ENCODE data around the gene ACVR1B. TPM values are rescaled to one million over a fixed set of nuclear protein-coding genes. Genes with fewer than 3 reads are reported as not detected.
A peak's percentile ranks its signal among the peaks of the same experiment; 100 is the strongest.

Gene ACVR1B
- total and polyA plus RNA-seq, 2 donors (not counting 1 experiment from before 2014, with no cell fraction given), result 3.4 to 10.6 TPM

GRCh38 chr12:52038447-52038846, 86.9 kb downstream of the ACVR1B start:
- ATAC-seq (ENCODE audit: low read depth), result no peak
- Mint-ChIP-seq H3K4me3 (peak overlapping the region; percentile 76), H3K27ac (peak overlapping the region; percentile 44), H3K9me3 (ENCODE audit: insufficient read depth) (no peaks in the 10 kb centered on the region), H3K27me3 (no peaks in the 10 kb centered on the region), H3K4me1 (peaks cover 76% of the 10 kb centered on the region)
- peaks cover 12% of the 10 kb centered on the region for H3K79me2 ChIP-seq (ENCODE audit: control insufficient read depth, insufficient read depth, low read length)
- peaks cover 0 to 2% (median 0%) of the 10 kb centered on the region in 4 experiments for H3K27me3 ChIP-seq (replicated peaks in 1 of 4; ENCODE audit: control extremely low read depth in 1 of 4, control insufficient read depth in 3 of 4, insufficient read depth in 4 of 4, low read length in 3 of 4)
- 87% methylated on average over 6 of the region's 6 CpGs for WGBS (ENCODE audit: insufficient coverage)
- intact Hi-C loops (cut with micrococcal nuclease), result no loop called here
- no peak for DNase-seq
- peaks cover 42 to 68% of the 10 kb centered on the region in 2 donors for H3K4me1 ChIP-seq (ENCODE audit: control insufficient read depth in 2 of 2, insufficient read depth in 2 of 2, low read length in 2 of 2)
- H2AFZ ChIP-seq (ENCODE audit: insufficient read depth, low read depth, low read length, poor library complexity, severe bottlenecking), result no peak overlapping the region
- H3K4me2 ChIP-seq (replicated peaks; ENCODE audit: low read depth, low read length, poor library complexity, severe bottlenecking), result no peak overlapping the region
- no peak overlapping the region for H3K27ac ChIP-seq (ENCODE audit: low read length in 2 of 2)
- TF ChIP-seq EZH2 (IDR thresholded peaks at IDR 0.05; ENCODE audit: borderline replicate concordance, insufficient read depth, low read depth, low read length, poor library complexity, severe bottlenecking) (no peak), CTCF (IDR thresholded peaks at IDR 0.05) (no peak)
- no peaks in the 10 kb centered on the region for H4K20me1 ChIP-seq (ENCODE audit: control insufficient read depth, insufficient read depth, low read length, poor library complexity, severe bottlenecking)
- no peak overlapping the region for H3K9ac ChIP-seq (ENCODE audit: low read length)
- no peak overlapping the region for H3K4me3 ChIP-seq (ENCODE audit: control extremely low read depth in 1 of 5, extremely low read depth in 1 of 5, insufficient read depth in 1 of 5, low read depth in 2 of 5, low read length in 4 of 5)
- POLR2A ChIA-PET, result interaction anchor here (4.0 kb wide), 1 partner anchor 12 kb away, joined by 31 read pairs; the partner anchor contains the start of gene NR4A1
- no peaks in the 10 kb centered on the region for H3K36me3 ChIP-seq (replicated peaks in 1 of 2; ENCODE audit: control extremely low read depth in 1 of 2, control insufficient read depth in 1 of 2, extremely low read depth in 1 of 2, insufficient read depth in 2 of 2, low read length in 1 of 2)
- CTCF ChIA-PET, result interaction anchor here (0.7 to 32.6 kb wide), 4 partner anchors 10 to 37 kb away, joined by 4 to 1315 read pairs (median 65); partner anchors contain the start of genes ATG101 and SMIM41
- no peaks in the 10 kb centered on the region for H3K9me3 ChIP-seq (ENCODE audit: control extremely low read depth in 1 of 3, control insufficient read depth in 2 of 3, insufficient read depth in 1 of 3, low read length in 2 of 3)

DNA sequence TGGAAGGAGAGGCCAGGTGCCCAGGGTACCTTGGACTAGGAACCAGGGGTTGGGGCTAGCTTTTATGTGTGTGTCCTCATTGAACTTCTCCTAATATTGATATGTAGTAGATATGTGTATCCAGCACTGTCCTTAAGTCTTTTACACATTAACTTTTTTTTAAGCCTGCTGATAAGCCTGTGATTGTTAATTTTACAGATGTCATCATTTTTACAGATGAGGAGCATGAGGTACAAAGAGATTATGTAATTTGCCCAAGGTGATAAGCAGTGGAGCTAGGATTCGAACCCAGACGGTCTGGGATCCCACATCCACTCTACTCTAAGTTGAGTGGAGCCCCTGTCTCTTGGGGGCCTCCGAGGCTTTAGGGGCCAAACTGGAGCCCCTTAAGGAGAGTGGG, 89.5 kb downstream of the ACVR1B start:
- Mint-ChIP-seq H3K9me3 (ENCODE audit: insufficient read depth) (no peaks in the 10 kb centered on the region), H3K27ac (no peak overlapping the region), H3K4me1 (peaks cover 63% of the 10 kb centered on the region), H3K4me3 (peak overlapping the region; percentile 37), H3K27me3 (no peaks in the 10 kb centered on the region)
- H3K4me1 ChIP-seq (ENCODE audit: control insufficient read depth in 2 of 2, insufficient read depth in 2 of 2, low read length in 2 of 2), result peaks cover 36 to 56% of the 10 kb centered on the region in 2 donors
- no peaks in the 10 kb centered on the region for H3K36me3 ChIP-seq (replicated peaks in 1 of 2; ENCODE audit: control extremely low read depth in 1 of 2, control insufficient read depth in 1 of 2, extremely low read depth in 1 of 2, insufficient read depth in 2 of 2, low read length in 1 of 2)
- no CpG with 5 or more reads among the region's 3 CpGs for WGBS (ENCODE audit: insufficient coverage)
- no peak for DNase-seq
- no peak overlapping the region for H3K9ac ChIP-seq (ENCODE audit: low read length)
- no peak overlapping the region for H3K27ac ChIP-seq (ENCODE audit: low read length in 2 of 2)
- intact Hi-C loops (cut with micrococcal nuclease), result no loop called here
- TF ChIP-seq EZH2 (IDR thresholded peaks at IDR 0.05; ENCODE audit: borderline replicate concordance, insufficient read depth, low read depth, low read length, poor library complexity, severe bottlenecking), result no peak
- no peak for TF ChIP-seq CTCF (IDR thresholded peaks at IDR 0.05)
- ChIA-PET CTCF (interaction anchor here (1.2 to 32.6 kb wide), 4 partner anchors 10 to 34 kb away, joined by 3 to 1315 read pairs (median 14); partner anchors contain the start of genes ATG101, NR4A1 and SMIM41), POLR2A (interaction anchor here (0.6 to 1.4 kb wide), 2 partner anchors 10 to 29 kb away, joined by 3 to 7 read pairs; partner anchors contain the start of genes ATG101 and NR4A1)
- no peaks in the 10 kb centered on the region for H4K20me1 ChIP-seq (ENCODE audit: control insufficient read depth, insufficient read depth, low read length, poor library complexity, severe bottlenecking)
- H3K27me3 ChIP-seq (replicated peaks in 1 of 4; ENCODE audit: control extremely low read depth in 1 of 4, control insufficient read depth in 3 of 4, insufficient read depth in 4 of 4, low read length in 3 of 4), result no peaks in the 10 kb centered on the region
- no peak overlapping the region for H3K4me2 ChIP-seq (replicated peaks; ENCODE audit: low read depth, low read length, poor library complexity, severe bottlenecking)
- H3K4me3 ChIP-seq (ENCODE audit: control extremely low read depth in 1 of 5, extremely low read depth in 1 of 5, insufficient read depth in 1 of 5, low read depth in 2 of 5, low read length in 4 of 5), result no peak overlapping the region
- ATAC-seq (ENCODE audit: low read depth), result no peak
- H2AFZ ChIP-seq (ENCODE audit: insufficient read depth, low read depth, low read length, poor library complexity, severe bottlenecking), result no peak overlapping the region
- H3K9me3 ChIP-seq (ENCODE audit: control extremely low read depth in 1 of 3, control insufficient read depth in 2 of 3, insufficient read depth in 1 of 3, low read length in 2 of 3), result no peaks in the 10 kb centered on the region
- peaks cover 34% of the 10 kb centered on the region for H3K79me2 ChIP-seq (ENCODE audit: control insufficient read depth, insufficient read depth, low read length)

Measured in B cell (primary cell).